Neural progenitor cell (in vitro differentiated cells): Measurements from ENCODE around the gene ZNF48. TPM values are rescaled to one million over a fixed set of nuclear protein-coding genes. Genes with fewer than 3 reads are reported as not detected.

ENCODE experiments used
- DNase-seq: peaks from one replicate; pipeline ENCODE4 v3.0.0-alpha.2; 2016; ENCODE audit warnings: low spot score
- H2AFZ ChIP-seq: fragments of 200-600 bp; sonication (generic); replicated peaks from 2 replicates; pipeline ENCODE4 v1.6.1; 2016; ENCODE audit warnings: antibody characterized with exemption
- H3F3A ChIP-seq: fragments of 200-600 bp; sonication (generic); 2 replicates; pipeline ENCODE4 v1.6.1; 2016; ENCODE audit warnings: antibody characterized with exemption, low read depth
- H3K27ac ChIP-seq: fragments of 200-600 bp; sonication (generic); 2 replicates; pipeline ENCODE4 v1.5.1; 2016; ENCODE audit warnings: mild to moderate bottlenecking
- H3K27me3 ChIP-seq: fragments of 200-600 bp; sonication (generic); 2 replicates; pipeline ENCODE4 v1.6.1; 2016; ENCODE audit warnings: mild to moderate bottlenecking, moderate library complexity
- H3K36me3 ChIP-seq: fragments of 200-600 bp; sonication (generic); 2 replicates; pipeline ENCODE4 v1.5.1; 2016
- H3K4me1 ChIP-seq: fragments of 200-600 bp; sonication (generic); 2 replicates; pipeline ENCODE4 v1.6.1; 2016; ENCODE audit warnings: mixed run types
- H3K4me2 ChIP-seq: fragments of 200-600 bp; sonication (generic); 2 replicates; pipeline ENCODE4 v1.6.1; 2016
- H3K4me3 ChIP-seq: fragments of 200-600 bp; sonication (generic); 2 replicates; pipeline ENCODE4 v1.5.1; 2016
- H3K79me2 ChIP-seq: fragments of 200-600 bp; sonication (generic); 2 replicates; pipeline ENCODE4 v1.6.1; 2016; ENCODE audit warnings: low read depth
- H3K9ac ChIP-seq: fragments of 200-600 bp; sonication (generic); 2 replicates; pipeline ENCODE4 v1.6.1; 2016
- H3K9me3 ChIP-seq: fragments of 200-600 bp; sonication (generic); 2 replicates; pipeline ENCODE4 v1.5.1; 2016; ENCODE audit warnings: low read depth
- H4K20me1 ChIP-seq: fragments of 200-600 bp; sonication (generic); 2 replicates; pipeline ENCODE4 v1.6.1; 2016; ENCODE audit warnings: low read depth
- H3K27ac Mint-ChIP-seq: 3 replicates; pipeline ENCODE4 v1.8.0; 2021; ENCODE audit warnings: mixed read lengths
- H3K27me3 Mint-ChIP-seq: 2 replicates; pipeline ENCODE4 v1.8.0; 2022; ENCODE audit warnings: low read depth, mild to moderate bottlenecking, inconsistent platforms, moderate library complexity, mixed read lengths; ENCODE audit not compliant: insufficient read depth
- H3K36me3 Mint-ChIP-seq: 3 replicates; pipeline ENCODE4 v1.8.0; 2021; ENCODE audit warnings: mixed read lengths
- H3K4me1 Mint-ChIP-seq: 3 replicates; pipeline ENCODE4 v1.8.0; 2021; ENCODE audit warnings: mixed read lengths
- H3K4me3 Mint-ChIP-seq: 3 replicates; pipeline ENCODE4 v1.8.0; 2021; ENCODE audit warnings: mild to moderate bottlenecking, moderate library complexity, mixed read lengths
- H3K9me3 Mint-ChIP-seq: 3 replicates; pipeline ENCODE4 v1.8.0; 2020; ENCODE audit warnings: mixed read lengths
- EZH2 ChIP-seq: fragments of 200-600 bp; sonication (generic); IDR thresholded peaks from 2 replicates; pipeline ENCODE4 v1.6.1; 2017; ENCODE audit warnings: antibody characterized with exemption, mild to moderate bottlenecking, moderate library complexity
- EZH2phosphoT487 ChIP-seq: fragments of 200-600 bp; sonication (generic); IDR thresholded peaks from 2 replicates; pipeline ENCODE4 v1.6.1; 2017; ENCODE audit warnings: antibody characterized with exemption
- total RNA-seq: library from RNA; depleted of rRNA; stranded (reverse); fragments of >200 nt; gene quantifications from 2 replicates; pipeline ENCODE4 v1.2.3, GENCODE V29; 2015; ENCODE audit warnings: low replicate concordance
- TF ChIP-seq, protein P1 (sequence below): fragments of 200-600 bp; sonication (generic); IDR thresholded peaks from 2 replicates; pipeline ENCODE4 v1.5.1; 2017; ENCODE audit warnings: antibody characterized with exemption, mild to moderate bottlenecking

Gene ZNF48
- total RNA-seq, 1 donor from 2014 or later, result 39.3 TPM

DNA sequence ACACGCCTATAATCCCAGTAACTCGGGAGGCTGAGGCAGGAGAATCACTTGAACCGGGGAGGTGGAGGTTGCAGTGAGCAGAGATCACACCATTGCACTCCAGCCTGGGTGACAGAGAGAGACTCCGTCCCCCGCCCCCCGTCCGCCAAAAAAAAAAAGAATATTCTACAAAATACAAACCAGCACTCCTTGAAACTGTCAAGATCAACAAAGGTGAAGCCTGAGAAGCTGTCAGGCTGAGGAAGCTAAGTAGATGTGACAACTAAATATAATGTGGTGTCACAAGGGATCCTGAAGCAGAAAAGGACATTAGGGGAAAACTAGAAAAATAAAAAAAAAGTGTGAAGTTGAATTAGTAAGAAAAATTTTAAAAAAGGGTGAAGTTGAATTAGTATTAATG is 46.3 kb upstream of the ZNF48 start:
- no peaks in the 10 kb centered on the region for H3K27me3 ChIP-seq
- H4K20me1 ChIP-seq, result peaks cover 6% of the 10 kb centered on the region
- Mint-ChIP-seq H3K4me3 (no peak overlapping the region), H3K27ac (no peak overlapping the region), H3K27me3 (peaks cover 3% of the 10 kb centered on the region), H3K9me3 (no peaks in the 10 kb centered on the region), H3K36me3 (peaks cover 16% of the 10 kb centered on the region), H3K4me1 (peaks cover 1% of the 10 kb centered on the region)
- no peaks in the 10 kb centered on the region for H3K36me3 ChIP-seq
- H3K9me3 ChIP-seq, result no peaks in the 10 kb centered on the region
- no peak overlapping the region for H3K27ac ChIP-seq
- H3K4me3 ChIP-seq, result no peak overlapping the region
- no peak for TF ChIP-seq EZH2phosphoT487
- TF ChIP-seq, protein P1, sequence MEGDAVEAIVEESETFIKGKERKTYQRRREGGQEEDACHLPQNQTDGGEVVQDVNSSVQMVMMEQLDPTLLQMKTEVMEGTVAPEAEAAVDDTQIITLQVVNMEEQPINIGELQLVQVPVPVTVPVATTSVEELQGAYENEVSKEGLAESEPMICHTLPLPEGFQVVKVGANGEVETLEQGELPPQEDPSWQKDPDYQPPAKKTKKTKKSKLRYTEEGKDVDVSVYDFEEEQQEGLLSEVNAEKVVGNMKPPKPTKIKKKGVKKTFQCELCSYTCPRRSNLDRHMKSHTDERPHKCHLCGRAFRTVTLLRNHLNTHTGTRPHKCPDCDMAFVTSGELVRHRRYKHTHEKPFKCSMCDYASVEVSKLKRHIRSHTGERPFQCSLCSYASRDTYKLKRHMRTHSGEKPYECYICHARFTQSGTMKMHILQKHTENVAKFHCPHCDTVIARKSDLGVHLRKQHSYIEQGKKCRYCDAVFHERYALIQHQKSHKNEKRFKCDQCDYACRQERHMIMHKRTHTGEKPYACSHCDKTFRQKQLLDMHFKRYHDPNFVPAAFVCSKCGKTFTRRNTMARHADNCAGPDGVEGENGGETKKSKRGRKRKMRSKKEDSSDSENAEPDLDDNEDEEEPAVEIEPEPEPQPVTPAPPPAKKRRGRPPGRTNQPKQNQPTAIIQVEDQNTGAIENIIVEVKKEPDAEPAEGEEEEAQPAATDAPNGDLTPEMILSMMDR, result no peak
- TF ChIP-seq EZH2, result no peak
- peaks cover 3% of the 10 kb centered on the region for H3K4me1 ChIP-seq
- no peak for DNase-seq
- no peak overlapping the region for H3K9ac ChIP-seq
- peaks cover 11% of the 10 kb centered on the region for H3F3A ChIP-seq
- no peak overlapping the region for H2AFZ ChIP-seq
- no peak overlapping the region for H3K4me2 ChIP-seq
- H3K79me2 ChIP-seq, result peaks cover 15% of the 10 kb centered on the region

DNA sequence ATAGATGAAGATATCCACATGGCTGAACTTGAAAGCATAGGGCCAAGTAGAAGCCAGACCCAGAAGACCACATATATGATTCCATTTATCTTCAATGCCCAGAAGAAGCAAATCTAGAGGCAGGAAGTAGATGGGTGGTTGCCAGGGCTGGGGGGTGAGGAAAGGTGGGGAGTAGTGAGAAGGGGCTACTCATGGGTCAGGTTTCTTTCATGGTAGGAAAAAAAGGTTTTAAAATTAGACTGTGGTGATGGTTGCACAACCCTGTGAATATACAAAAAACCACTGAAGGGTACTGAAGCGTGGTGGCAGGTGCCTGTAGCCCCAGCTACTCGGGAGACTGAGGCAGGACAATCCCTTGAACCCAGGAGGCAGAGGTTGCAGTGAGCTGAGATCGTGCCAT is 45.5 kb upstream of the ZNF48 start:
- H3K36me3 Mint-ChIP-seq, result peaks cover 16% of the 10 kb centered on the region
- no peak overlapping the region for H2AFZ ChIP-seq
- H3K9me3 Mint-ChIP-seq, result no peaks in the 10 kb centered on the region
- TF ChIP-seq EZH2 (no peak), EZH2phosphoT487 (no peak)
- TF ChIP-seq, protein P1, result no peak
- H3K9me3 ChIP-seq, result no peaks in the 10 kb centered on the region
- H3K4me1 Mint-ChIP-seq, result peaks cover 8% of the 10 kb centered on the region
- no peak overlapping the region for H3K9ac ChIP-seq
- H3K79me2 ChIP-seq, result peaks cover 23% of the 10 kb centered on the region
- peaks cover 12% of the 10 kb centered on the region for H4K20me1 ChIP-seq
- H3K27ac Mint-ChIP-seq, result peak overlapping the region; percentile 37
- no peaks in the 10 kb centered on the region for H3K27me3 ChIP-seq
- peaks cover 6% of the 10 kb centered on the region for H3K4me1 ChIP-seq
- H3F3A ChIP-seq, result peaks cover 11% of the 10 kb centered on the region
- no peak overlapping the region for H3K4me2 ChIP-seq
- no peaks in the 10 kb centered on the region for H3K36me3 ChIP-seq
- H3K27me3 Mint-ChIP-seq, result peaks cover 5% of the 10 kb centered on the region
- H3K4me3 ChIP-seq, result no peak overlapping the region
- H3K27ac ChIP-seq, result no peak overlapping the region
- H3K4me3 Mint-ChIP-seq, result no peak overlapping the region
- DNase-seq, result no peak

DNA sequence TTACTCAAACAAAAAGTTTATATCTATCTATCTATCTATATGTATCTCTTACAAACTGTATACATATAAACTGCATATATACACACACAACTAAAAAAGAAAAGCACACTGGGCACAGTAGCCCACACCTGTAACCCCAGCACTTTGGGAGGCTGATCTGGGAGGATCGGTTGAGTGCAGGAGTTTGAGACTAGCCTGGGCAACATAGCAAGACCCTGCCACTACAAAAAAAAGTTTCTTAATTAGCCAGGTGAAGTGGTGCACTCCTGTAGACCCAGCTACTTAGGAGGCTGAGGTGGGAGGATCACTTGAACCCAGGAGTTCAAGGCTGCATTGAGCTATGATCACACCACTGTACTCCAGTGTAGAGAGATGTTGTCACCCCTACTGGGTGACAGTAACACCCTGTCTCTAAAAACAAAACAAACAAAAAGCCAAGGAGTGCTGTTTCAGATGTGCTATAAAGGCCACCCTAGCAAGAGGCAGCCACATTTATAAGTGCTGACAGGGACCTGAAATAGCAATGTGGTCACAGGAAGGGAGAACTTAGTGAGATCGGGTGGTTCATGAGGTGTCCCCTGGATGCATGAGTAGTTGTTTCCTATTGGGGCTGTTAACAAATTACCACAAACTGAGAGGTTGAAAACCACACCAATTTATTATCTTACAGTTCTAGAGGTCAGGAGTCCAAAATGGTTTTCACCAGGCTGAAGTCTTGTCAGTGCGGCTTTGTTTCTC is 44.9 kb upstream of the ZNF48 start:
- Histone ChIP-seq H3K27ac (no peak overlapping the region), H3K4me1 (peaks cover 6% of the 10 kb centered on the region), H3K4me3 (no peak overlapping the region), H3K9me3 (no peaks in the 10 kb centered on the region), H4K20me1 (peaks cover 12% of the 10 kb centered on the region), H2AFZ (no peak overlapping the region), H3K4me2 (no peak overlapping the region), H3F3A (peaks cover 11% of the 10 kb centered on the region), H3K27me3 (no peaks in the 10 kb centered on the region), H3K9ac (no peak overlapping the region), H3K36me3 (no peaks in the 10 kb centered on the region), H3K79me2 (peaks cover 26% of the 10 kb centered on the region)
- H3K9me3 Mint-ChIP-seq, result no peaks in the 10 kb centered on the region
- peaks cover 10% of the 10 kb centered on the region for H3K4me1 Mint-ChIP-seq
- DNase-seq, result no peak
- peaks cover 5% of the 10 kb centered on the region for H3K27me3 Mint-ChIP-seq
- no peak overlapping the region for H3K27ac Mint-ChIP-seq
- peak overlapping the region; percentile 34 for H3K4me3 Mint-ChIP-seq
- H3K36me3 Mint-ChIP-seq, result peaks cover 16% of the 10 kb centered on the region
- TF ChIP-seq EZH2, result no peak

DNA sequence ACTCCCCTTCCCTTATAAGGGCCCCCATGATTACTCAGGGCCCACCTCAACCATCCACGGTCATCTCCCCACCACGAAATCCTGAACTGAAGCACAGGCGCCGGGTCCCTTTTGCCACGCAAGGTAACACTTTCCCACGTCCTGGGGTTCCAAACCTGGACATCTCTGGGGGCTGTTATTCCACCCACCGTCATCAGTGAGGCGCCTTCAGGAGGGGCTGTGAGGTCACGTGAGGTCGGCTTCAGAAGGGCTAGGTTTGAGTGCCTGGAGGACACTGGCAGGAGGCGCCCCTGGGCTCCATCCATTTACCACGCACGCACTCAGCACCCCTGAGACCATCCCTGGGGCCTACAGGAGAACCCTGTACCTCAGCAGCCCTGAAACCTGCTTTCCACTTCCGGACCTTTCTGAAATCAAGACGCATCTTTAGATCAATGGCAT is 44.2 kb upstream of the ZNF48 start:
- Histone ChIP-seq H3K4me1 (peaks cover 6% of the 10 kb centered on the region), H3K9me3 (no peaks in the 10 kb centered on the region), H3K36me3 (no peaks in the 10 kb centered on the region), H2AFZ (no peak overlapping the region), H3K9ac (no peak overlapping the region), H3K79me2 (peaks cover 26% of the 10 kb centered on the region), H3K4me3 (no peak overlapping the region), H3F3A (peaks cover 15% of the 10 kb centered on the region), H3K4me2 (no peak overlapping the region), H4K20me1 (peaks cover 12% of the 10 kb centered on the region), H3K27ac (no peak overlapping the region), H3K27me3 (no peaks in the 10 kb centered on the region)
- H3K27ac Mint-ChIP-seq, result no peak overlapping the region
- H3K4me1 Mint-ChIP-seq, result peaks cover 14% of the 10 kb centered on the region
- peaks cover 16% of the 10 kb centered on the region for H3K36me3 Mint-ChIP-seq
- TF ChIP-seq EZH2phosphoT487 (no peak), EZH2 (no peak)
- TF ChIP-seq, protein P1, result no peak
- no peaks in the 10 kb centered on the region for H3K9me3 Mint-ChIP-seq
- DNase-seq, result no peak
- H3K4me3 Mint-ChIP-seq, result no peak overlapping the region
- H3K27me3 Mint-ChIP-seq, result peaks cover 7% of the 10 kb centered on the region
